SK-N-SH treated with all-trans-retinoic acid at 6 μM for 48 hours (cell line): ENCODE measurements around the gene RASIP1.

Experiments
- ATAC-seq: fragments of 200-7000 bp; cut with Tn5 transposase; 3 replicates; pipeline ENCODE4 v1.9.1; 2020; ENCODE audit warnings: mild to moderate bottlenecking, moderate library complexity
- ARNTL ChIP-seq: fragments of 450-650 bp; formaldehyde crosslinking; IDR thresholded peaks from 2 replicates; pipeline ENCODE4 v1.5.0; 2020; ENCODE audit warnings: low read depth, mild to moderate bottlenecking, moderate library complexity, borderline replicate concordance
- BACH2 ChIP-seq: fragments of 250-450 bp; sonication (Bioruptor Pico); IDR thresholded peaks from 2 replicates; pipeline ENCODE4 v1.9.0; 2021; ENCODE audit warnings: mild to moderate bottlenecking, borderline replicate concordance
- CSDC2 ChIP-seq: fragments of 250-450 bp; sonication (Bioruptor Pico); IDR thresholded peaks from 2 replicates; pipeline ENCODE4 v1.5.0; 2020; ENCODE audit warnings: mild to moderate bottlenecking, moderate library complexity
- CSRNP3 ChIP-seq: fragments of 250-450 bp; sonication (Bioruptor Pico); IDR thresholded peaks from 2 replicates; pipeline ENCODE4 v1.5.1; 2021; ENCODE audit warnings: mild to moderate bottlenecking, moderate library complexity
- ESRRG ChIP-seq: fragments of 250-450 bp; sonication (Bioruptor Pico); IDR thresholded peaks from 2 replicates; pipeline ENCODE4 v1.6.1; 2021; ENCODE audit warnings: mild to moderate bottlenecking
- GLIS3 ChIP-seq: fragments of 250-450 bp; sonication (Bioruptor Pico); IDR thresholded peaks from 2 replicates; pipeline ENCODE4 v1.5.0; 2020; ENCODE audit warnings: mild to moderate bottlenecking, moderate library complexity
- ISL1 ChIP-seq: fragments of 250-450 bp; sonication (Bioruptor Pico); IDR thresholded peaks from 2 replicates; pipeline ENCODE4 v2.1.2; 2022; ENCODE audit warnings: mild to moderate bottlenecking, moderate library complexity
- OSR1 ChIP-seq: fragments of 250-450 bp; sonication (Bioruptor Pico); IDR thresholded peaks from 2 replicates; pipeline ENCODE4 v1.8.0; 2022; ENCODE audit warnings: moderate library complexity, mild to moderate bottlenecking, inconsistent platforms
- PATZ1 ChIP-seq: fragments of 250-450 bp; sonication (Bioruptor Pico); IDR thresholded peaks from 2 replicates; pipeline ENCODE4 v1.8.0; 2020; ENCODE audit warnings: mild to moderate bottlenecking, moderate library complexity, borderline replicate concordance
- PPARA ChIP-seq: fragments of 250-450 bp; sonication (Bioruptor Pico); IDR thresholded peaks from 2 replicates; pipeline ENCODE4 v1.5.0; 2020; ENCODE audit warnings: mild to moderate bottlenecking, borderline replicate concordance
- RARB ChIP-seq: fragments of 250-450 bp; sonication (Bioruptor Pico); IDR thresholded peaks from 2 replicates; pipeline ENCODE4 v1.8.0; 2021; ENCODE audit warnings: mild to moderate bottlenecking, moderate library complexity
- SNAI2 ChIP-seq: fragments of 250-450 bp; sonication (Bioruptor Pico); IDR thresholded peaks from 2 replicates; pipeline ENCODE4 v1.5.0; 2020; ENCODE audit warnings: mild to moderate bottlenecking, moderate library complexity
- TCF4 ChIP-seq: fragments of 250-450 bp; sonication (Bioruptor Pico); IDR thresholded peaks from 2 replicates; pipeline ENCODE4 v1.8.0; 2021; ENCODE audit warnings: mild to moderate bottlenecking, moderate library complexity, borderline replicate concordance
- ZC3H10 ChIP-seq: fragments of 250-450 bp; sonication (Bioruptor Pico); IDR thresholded peaks from 2 replicates; pipeline ENCODE4 v1.5.1; 2021; ENCODE audit warnings: mild to moderate bottlenecking, moderate library complexity
- ZFP3 ChIP-seq: fragments of 250-450 bp; sonication (Bioruptor Pico); IDR thresholded peaks from 2 replicates; pipeline ENCODE4 v1.5.0; 2020; ENCODE audit warnings: mild to moderate bottlenecking, moderate library complexity
- ZFP30 ChIP-seq: fragments of 450-650 bp; formaldehyde crosslinking; IDR thresholded peaks from 2 replicates; pipeline ENCODE4 v1.5.0; 2022; ENCODE audit warnings: mild to moderate bottlenecking, moderate library complexity
- ZNF565 ChIP-seq: fragments of 450-650 bp; formaldehyde crosslinking; conservative IDR thresholded peaks from 2 replicates; pipeline ENCODE4 v1.5.0; 2020; ENCODE audit warnings: low read depth, mild to moderate bottlenecking, moderate library complexity
- TF ChIP-seq, protein P1 (sequence below): fragments of 250-450 bp; sonication (Bioruptor Pico); IDR thresholded peaks from 2 replicates; pipeline ENCODE4 v1.5.1; 2020; ENCODE audit warnings: low read depth, mild to moderate bottlenecking, moderate library complexity
- TF ChIP-seq, protein P2 (sequence below): fragments of 250-450 bp; sonication (Bioruptor Pico); IDR thresholded peaks from 2 replicates; pipeline ENCODE4 v1.8.0; 2021; ENCODE audit warnings: low read depth, mild to moderate bottlenecking, moderate library complexity, borderline replicate concordance

Gene RASIP1

GRCh38 chr19:48741129-48741999, 954 bp upstream of the RASIP1 start:
- no peak for TF ChIP-seq ZNF565 (CRISPR knock-in tag)
- no peak for TF ChIP-seq ZC3H10
- TF ChIP-seq TCF4 (CRISPR knock-in tag), result no peak
- no peak for TF ChIP-seq OSR1
- no peak for TF ChIP-seq ESRRG (CRISPR knock-in tag)
- no peak for TF ChIP-seq CSDC2
- TF ChIP-seq GLIS3 (CRISPR knock-in tag), result no peak
- TF ChIP-seq, protein P1, sequence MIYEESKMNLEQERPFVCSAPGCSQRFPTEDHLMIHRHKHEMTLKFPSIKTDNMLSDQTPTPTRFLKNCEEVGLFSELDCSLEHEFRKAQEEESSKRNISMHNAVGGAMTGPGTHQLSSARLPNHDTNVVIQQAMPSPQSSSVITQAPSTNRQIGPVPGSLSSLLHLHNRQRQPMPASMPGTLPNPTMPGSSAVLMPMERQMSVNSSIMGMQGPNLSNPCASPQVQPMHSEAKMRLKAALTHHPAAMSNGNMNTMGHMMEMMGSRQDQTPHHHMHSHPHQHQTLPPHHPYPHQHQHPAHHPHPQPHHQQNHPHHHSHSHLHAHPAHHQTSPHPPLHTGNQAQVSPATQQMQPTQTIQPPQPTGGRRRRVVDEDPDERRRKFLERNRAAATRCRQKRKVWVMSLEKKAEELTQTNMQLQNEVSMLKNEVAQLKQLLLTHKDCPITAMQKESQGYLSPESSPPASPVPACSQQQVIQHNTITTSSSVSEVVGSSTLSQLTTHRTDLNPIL (CRISPR knock-in tag), result no peak
- TF ChIP-seq, protein P2, sequence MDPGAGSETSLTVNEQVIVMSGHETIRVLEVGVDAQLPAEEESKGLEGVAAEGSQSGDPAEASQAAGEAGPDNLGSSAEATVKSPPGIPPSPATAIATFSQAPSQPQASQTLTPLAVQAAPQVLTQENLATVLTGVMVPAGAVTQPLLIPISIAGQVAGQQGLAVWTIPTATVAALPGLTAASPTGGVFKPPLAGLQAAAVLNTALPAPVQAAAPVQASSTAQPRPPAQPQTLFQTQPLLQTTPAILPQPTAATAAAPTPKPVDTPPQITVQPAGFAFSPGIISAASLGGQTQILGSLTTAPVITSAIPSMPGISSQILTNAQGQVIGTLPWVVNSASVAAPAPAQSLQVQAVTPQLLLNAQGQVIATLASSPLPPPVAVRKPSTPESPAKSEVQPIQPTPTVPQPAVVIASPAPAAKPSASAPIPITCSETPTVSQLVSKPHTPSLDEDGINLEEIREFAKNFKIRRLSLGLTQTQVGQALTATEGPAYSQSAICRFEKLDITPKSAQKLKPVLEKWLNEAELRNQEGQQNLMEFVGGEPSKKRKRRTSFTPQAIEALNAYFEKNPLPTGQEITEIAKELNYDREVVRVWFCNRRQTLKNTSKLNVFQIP (CRISPR knock-in tag), result no peak
- TF ChIP-seq ISL1, result no peak
- TF ChIP-seq PATZ1, result no peak
- TF ChIP-seq PPARA, result no peak
- no peak for TF ChIP-seq SNAI2
- TF ChIP-seq RARB (CRISPR knock-in tag), result no peak
- TF ChIP-seq CSRNP3 (CRISPR knock-in tag), result no peak
- no peak for TF ChIP-seq ZFP3
- TF ChIP-seq, all 23 proteins: peak for 0
- ATAC-seq, result no peak

GRCh38 chr19:48739404-48740163, 826 bp downstream of the RASIP1 start:
- TF ChIP-seq ESRRG (CRISPR knock-in tag) (no peak), PATZ1 (no peak), SNAI2 (no peak), CSRNP3 (CRISPR knock-in tag) (no peak), ARNTL (CRISPR knock-in tag) (no peak), ZFP3 (no peak), ZC3H10 (no peak), ZNF565 (CRISPR knock-in tag) (no peak), TCF4 (CRISPR knock-in tag) (no peak), BACH2 (CRISPR knock-in tag) (no peak), ZFP30 (CRISPR knock-in tag) (no peak)
- no peak for ATAC-seq
